ENCODE data around the gene CXorf58.
A peak's percentile ranks its signal among the peaks of the same experiment; 100 is the strongest.
"Not testable (repeated sequence)": the region's sequence is repeated elsewhere in the genome, so short reads cannot be mapped to it uniquely, and the experiment has no call there.

Gene CXorf58

GRCh38 chrX:23938690-23939089 is 30.9 kb downstream of the CXorf58 start:
- no peak for DNase-seq
- intact Hi-C loops (cut with DNase I): no loop called here

GRCh38 chrX:23939203-23939602 is 31.4 kb downstream of the CXorf58 start:
- intact Hi-C loops (cut with DNase I): no loop called here
- no peak for DNase-seq

GRCh38 chrX:23944234-23944633 is 36.4 kb downstream of the CXorf58 start:
- no peak for DNase-seq
- intact Hi-C loops (cut with DNase I): no loop called here

GRCh38 chrX:23945206-23945605 is 37.4 kb downstream of the CXorf58 start:
- intact Hi-C loops (cut with DNase I): no loop called here
- no peak for DNase-seq

GRCh38 chrX:23952391-23952790 is 44.6 kb downstream of the CXorf58 start:
- intact Hi-C loops (cut with DNase I): no loop called here

GRCh38 chrX:23952984-23953907 is 45.4 kb downstream of the CXorf58 start:
- peak in 8 of 42 donors; percentile 1 to 21 (median 6) for DNase-seq
- intact Hi-C loops (cut with DNase I): no loop called here

More at GRCh38 chrX:23952391-23952790, 44.6 kb downstream of the CXorf58 start:
- no peak for DNase-seq

- no peak for DNase-seq
- intact Hi-C loops (cut with DNase I): no loop called here
Measured at GRCh38 chrX:23953908-23954269, 46.1 kb downstream of the CXorf58 start.

- intact Hi-C loops (cut with DNase I): no loop called here
- no peak for DNase-seq
Measured at GRCh38 chrX:23954396-23954795, 46.6 kb downstream of the CXorf58 start.

- intact Hi-C loops (cut with DNase I): no loop called here
- DNase-seq: peak in 33 of 42 donors; percentile 2 to 70 (median 25)
Measured at GRCh38 chrX:23959781-23960180, 52.0 kb downstream of the CXorf58 start.

- intact Hi-C loops (cut with DNase I): no loop called here
- DNase-seq: no peak
Measured at GRCh38 chrX:23964191-23964590, 56.4 kb downstream of the CXorf58 start.

- intact Hi-C loops (cut with DNase I); DNase-seq: not testable (repeated sequence)
Measured at GRCh38 chrX:23965630-23966029, 57.8 kb downstream of the CXorf58 start.

GRCh38 chrX:23978491-23978890 is 70.7 kb downstream of the CXorf58 start:
- DNase-seq: no peak
- intact Hi-C loops (cut with DNase I): no loop called here

- intact Hi-C loops (cut with DNase I): no loop called here
- no peak for DNase-seq
Measured at GRCh38 chrX:23980011-23980441, 72.2 kb downstream of the CXorf58 start.

- DNase-seq: no peak
- intact Hi-C loops (cut with DNase I): no loop called here
Measured at GRCh38 chrX:23981222-23981621, 73.4 kb downstream of the CXorf58 start.

GRCh38 chrX:23981711-23982110 is 73.9 kb downstream of the CXorf58 start:
- intact Hi-C loops (cut with DNase I): no loop called here
- no peak for DNase-seq

- DNase-seq: no peak
- intact Hi-C loops (cut with DNase I): no loop called here
Measured at GRCh38 chrX:23982891-23983290, 75.1 kb downstream of the CXorf58 start.
